Measurements from ENCODE around the gene DENND10. TPM values are rescaled to one million over a fixed set of nuclear protein-coding genes. Genes with fewer than 3 reads are reported as not detected.
"Not testable (repeated sequence)": the region's sequence is repeated elsewhere in the genome, so short reads cannot be mapped to it uniquely, and the experiment has no call there.

The DENND10 gene
- total RNA-seq, 1 donor from 2014 or later: 56.3 TPM

- no peak for DNase-seq (ENCODE audit: low read depth, low spot score)
These were observed 28.8 kb downstream of the DENND10 start for GRCh38 chr10:119132521-119133345.

DNA sequence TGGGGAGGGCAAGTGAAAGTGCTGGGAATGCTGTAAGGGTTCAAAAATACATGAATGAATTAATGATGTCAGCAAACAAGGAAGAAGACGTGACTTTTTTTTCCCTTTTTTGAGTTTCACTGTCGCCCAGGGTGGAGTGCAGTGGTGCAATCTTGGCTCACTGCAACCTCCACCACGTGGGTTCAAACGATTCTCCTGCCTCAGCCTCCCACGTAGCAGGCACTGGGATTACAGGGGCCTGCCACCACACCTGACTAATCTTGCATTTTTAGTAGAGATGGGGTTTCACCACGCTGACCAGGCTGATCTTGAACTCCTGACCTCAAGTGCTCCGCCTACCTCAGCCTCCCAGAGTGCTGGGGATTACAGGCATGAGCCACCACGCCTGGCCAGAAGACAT is 30.0 kb downstream of the DENND10 start:
- DNase-seq (ENCODE audit: low read depth, low spot score): no peak

GRCh38 chr10:119135513-119135881 is 31.6 kb downstream of the DENND10 start:
- DNase-seq (ENCODE audit: low read depth, low spot score): no peak

DNA sequence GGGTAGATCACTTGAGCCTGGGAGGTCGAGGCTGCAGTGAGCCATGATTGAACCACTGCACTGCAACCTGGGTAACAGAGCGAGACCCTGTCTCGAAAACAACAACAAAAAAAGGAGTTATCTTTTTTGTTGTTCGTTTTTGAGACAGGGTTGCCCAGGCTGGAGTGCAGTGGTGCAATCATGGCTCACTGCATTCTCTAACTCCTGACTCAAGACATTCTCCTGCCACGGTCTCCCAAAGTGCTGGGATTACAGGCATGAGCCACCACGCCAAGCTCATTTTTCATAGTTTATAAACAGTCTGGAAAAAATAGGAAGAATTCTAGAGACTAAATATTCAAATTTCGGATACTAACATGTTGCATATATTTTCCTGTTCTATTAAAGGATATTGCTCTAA is 32.2 kb downstream of the DENND10 start:
- no peak for DNase-seq (ENCODE audit: low read depth, low spot score)

DNA sequence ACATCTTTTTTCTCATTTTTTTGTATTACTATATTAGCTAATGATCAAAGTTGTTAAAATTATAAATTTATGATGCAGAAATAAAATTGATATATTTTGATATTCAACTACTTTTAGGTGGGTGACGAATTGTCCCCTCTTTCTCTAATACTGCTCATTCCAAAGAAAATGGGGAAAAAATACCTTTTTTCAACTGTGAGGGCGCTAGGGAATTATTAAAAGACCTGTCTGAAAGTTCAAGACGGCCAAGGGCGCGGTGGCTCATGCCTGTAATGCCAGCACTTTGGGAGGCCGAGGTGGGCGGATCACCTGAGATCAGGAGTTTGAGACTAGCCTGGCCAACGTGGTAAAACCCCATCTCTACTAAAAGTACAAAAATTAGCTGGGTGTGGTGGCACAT is 34.0 kb downstream of the DENND10 start:
- not testable (repeated sequence) for DNase-seq (ENCODE audit: low read depth, low spot score)

GRCh38 chr10:119138346-119139306 is 34.7 kb downstream of the DENND10 start:
- DNase-seq (ENCODE audit: low read depth, low spot score): no peak

DNA sequence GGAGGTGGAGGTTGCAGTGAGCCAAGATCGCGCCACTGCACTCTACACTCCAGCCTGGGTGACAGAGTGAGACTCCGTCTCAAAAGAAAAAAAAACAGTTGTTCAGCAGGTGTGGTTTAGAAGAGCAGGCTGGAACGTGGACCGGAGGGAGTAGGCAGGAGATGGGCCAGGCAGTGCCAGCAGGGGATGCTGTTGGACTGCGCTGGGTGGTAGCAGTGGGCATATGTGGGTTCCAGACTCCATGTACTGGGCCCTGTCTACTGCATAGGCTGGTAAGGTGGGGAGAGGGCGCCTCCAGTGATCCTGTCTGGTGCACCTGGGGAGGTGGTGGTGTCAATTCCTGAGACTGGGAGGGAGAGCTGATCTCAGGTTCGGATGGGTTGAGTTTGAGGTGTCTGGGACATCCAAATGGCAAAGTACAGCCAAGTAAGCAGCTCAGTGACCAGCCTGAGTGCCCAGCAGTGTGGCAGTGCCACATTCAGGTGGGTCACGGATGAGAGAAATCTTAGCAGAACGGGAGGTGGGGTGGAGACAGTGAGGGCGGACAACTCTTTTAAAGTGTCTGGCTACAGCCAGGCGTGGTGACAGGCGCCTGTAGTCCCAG is 35.7 kb downstream of the DENND10 start:
- no peak for DNase-seq (ENCODE audit: low read depth, low spot score)

DNA sequence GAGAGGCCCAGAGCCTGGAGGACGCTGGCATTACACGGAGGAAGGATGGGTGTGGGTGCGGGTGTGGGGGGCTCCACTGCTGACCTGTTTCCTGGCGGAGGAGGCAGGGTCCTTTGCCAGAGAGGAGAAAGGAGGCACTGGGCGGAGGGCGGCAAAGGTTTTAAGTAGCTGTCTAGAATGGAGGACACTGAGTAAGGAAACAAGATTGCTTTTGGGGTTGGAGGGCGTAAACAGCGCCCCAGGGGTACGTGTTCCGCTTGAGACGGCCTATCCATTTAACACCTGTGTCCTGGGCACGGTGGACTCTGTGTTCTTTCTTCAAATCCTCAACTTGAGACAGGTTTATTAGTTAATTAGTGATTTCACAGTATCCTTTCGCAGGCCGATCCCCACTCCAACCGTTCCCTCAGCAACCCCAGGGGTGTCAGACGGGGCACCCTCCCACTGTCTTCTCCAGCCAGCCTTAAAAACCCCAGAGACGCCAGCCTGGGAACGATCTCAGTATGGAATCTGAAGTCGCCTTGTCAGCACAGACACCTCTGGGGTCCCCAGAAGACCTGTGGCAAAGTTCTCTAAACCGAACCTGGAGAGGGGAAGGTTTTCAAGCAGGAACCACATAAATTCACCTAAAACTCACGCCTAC is 36.8 kb downstream of the DENND10 start:
- no peak for DNase-seq (ENCODE audit: low read depth, low spot score)

DNA sequence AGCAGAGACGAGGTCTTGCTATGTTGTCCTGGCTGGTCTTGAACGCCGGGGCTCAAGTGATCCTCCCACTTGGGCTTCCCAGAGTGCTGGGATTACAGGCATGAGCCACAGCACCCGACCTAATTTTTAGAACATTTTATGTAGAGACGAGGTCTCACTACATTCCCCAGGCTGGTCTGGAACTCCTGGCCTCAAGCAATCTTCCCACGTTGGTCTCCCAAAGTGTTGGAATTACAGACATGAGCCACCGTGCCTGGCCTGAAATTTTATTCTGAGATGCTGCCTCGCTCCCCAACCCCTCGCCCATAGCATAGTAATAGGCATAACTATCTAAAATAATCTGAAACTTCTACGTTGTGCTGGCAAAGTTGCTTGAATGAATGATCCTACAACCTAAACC is 39.7 kb downstream of the DENND10 start:
- DNase-seq (ENCODE audit: low read depth, low spot score): no peak

GRCh38 chr10:119149157-119149556 is 45.2 kb downstream of the DENND10 start:
- DNase-seq (ENCODE audit: low read depth, low spot score): no peak

- DNase-seq (ENCODE audit: low read depth, low spot score): no peak
These were observed 45.8 kb downstream of the DENND10 start for GRCh38 chr10:119149729-119150128.

GRCh38 chr10:119151601-119152000 is 47.7 kb downstream of the DENND10 start:
- DNase-seq (ENCODE audit: low read depth, low spot score): not testable (repeated sequence)

DNA sequence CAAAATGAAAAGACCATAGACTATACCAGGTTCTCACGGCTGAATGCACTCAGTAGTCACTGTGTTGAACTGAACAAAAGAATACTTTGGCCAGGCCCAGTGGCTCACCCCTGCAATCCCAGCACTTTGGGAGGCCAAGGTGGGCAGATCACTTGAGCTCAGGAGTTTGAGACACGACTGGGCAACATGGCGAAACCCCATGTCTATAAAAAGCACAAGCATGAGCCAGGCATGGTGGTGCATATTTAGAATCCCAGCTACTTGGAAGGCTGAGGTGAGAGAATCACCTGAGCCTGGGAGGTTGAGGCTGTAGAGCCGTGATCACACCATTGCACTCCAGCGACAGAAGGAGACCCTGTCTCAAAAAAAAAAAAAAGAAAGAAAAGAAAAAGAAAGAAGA is 49.1 kb downstream of the DENND10 start:
- DNase-seq (ENCODE audit: low read depth, low spot score): no peak

DNA sequence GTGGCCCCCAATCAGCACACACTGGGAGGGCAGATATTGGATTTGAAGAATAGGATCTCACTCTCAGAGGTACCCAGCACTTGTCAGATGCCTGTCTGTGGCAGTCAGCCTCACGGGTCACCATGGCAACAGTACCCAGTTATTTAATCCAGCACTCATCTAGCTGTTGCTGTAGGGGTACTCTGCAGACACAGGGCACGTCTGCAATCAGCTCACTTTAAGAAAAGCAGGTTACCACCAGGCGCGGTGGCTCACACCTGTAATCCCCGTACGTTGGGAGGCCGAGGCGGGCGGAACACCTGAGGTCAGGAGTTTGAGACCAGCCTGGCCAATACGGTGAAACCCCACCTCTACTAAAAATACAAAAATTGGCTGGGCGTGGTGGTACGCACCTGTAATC is 49.7 kb downstream of the DENND10 start:
- DNase-seq (ENCODE audit: low read depth, low spot score): no peak

- no peak for DNase-seq (ENCODE audit: low read depth, low spot score)
These were observed 55.4 kb downstream of the DENND10 start for GRCh38 chr10:119159332-119159731.

GRCh38 chr10:119161680-119162451 is 58.0 kb downstream of the DENND10 start:
- DNase-seq (ENCODE audit: low read depth, low spot score): no peak

DNA sequence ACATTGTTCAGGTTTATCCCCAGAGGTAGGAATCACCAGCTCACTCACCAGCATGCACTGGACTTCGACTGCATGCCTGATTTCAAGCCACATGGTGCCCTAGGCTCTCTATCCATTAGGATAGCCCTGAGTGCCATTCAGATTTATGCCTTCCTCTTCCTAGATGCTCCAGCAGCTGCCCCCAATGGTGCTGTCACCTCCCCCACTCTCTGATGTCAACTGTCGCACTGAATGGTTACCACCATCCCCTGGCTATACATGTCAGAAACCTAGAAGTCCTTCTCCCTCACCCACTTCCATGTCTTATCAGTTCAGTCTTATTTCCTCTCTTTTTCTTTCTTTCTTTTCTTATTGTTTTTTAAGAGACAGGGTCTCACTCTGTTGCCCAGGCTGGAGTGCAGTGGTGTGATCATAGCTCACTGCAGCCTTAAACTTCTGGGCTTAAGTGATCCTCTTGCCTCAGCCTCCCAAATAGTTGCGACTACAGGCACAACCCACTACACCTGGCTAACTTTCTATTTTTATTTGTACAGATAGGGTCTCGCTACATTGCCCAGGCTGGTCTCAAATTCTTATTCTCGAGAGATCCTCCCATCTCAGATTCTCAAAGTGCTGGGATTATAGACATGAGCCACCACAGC is 58.7 kb downstream of the DENND10 start:
- DNase-seq (ENCODE audit: low read depth, low spot score): no peak

- DNase-seq (ENCODE audit: low read depth, low spot score): no peak
These were observed 61.5 kb downstream of the DENND10 start, which contains the start of gene SFXN4 for GRCh38 chr10:119165171-119166117. TSS of gene SFXN4 (minus strand) at chr10:119165714. CDS start at chr10:119165647, 67 bp downstream.

- DNase-seq (ENCODE audit: low read depth, low spot score): no peak
These were observed 62.2 kb downstream of the DENND10 start for GRCh38 chr10:119166118-119166500.
